Thyroid gland (tissue), 4 donors: ENCODE data around the gene PLD3.

ENCODE experiments used
- POLR2A ChIP-seq, 2 donors: fragments of 450-650 bp; IDR thresholded peaks; one replicate each; pipeline ENCODE4 v1.6.1; 2017; ENCODE audit warnings: antibody characterized with exemption in 2 of 2, mild to moderate bottlenecking in 2 of 2, moderate library complexity in 1 of 2
- TF ChIP-seq, protein P1 (sequence below), 6 experiments: fragments of 200-600 bp in 3 of 6; fragments of 450-650 bp in 3 of 6; sonication (generic) in 3 of 6; IDR thresholded peaks; one replicate each; pipeline ENCODE4 v1.5.1; 2016 to 2019; ENCODE audit warnings: antibody characterized with exemption in 6 of 6, mild to moderate bottlenecking in 2 of 6, inconsistent platforms in 1 of 6, moderate library complexity in 1 of 6

DNA sequence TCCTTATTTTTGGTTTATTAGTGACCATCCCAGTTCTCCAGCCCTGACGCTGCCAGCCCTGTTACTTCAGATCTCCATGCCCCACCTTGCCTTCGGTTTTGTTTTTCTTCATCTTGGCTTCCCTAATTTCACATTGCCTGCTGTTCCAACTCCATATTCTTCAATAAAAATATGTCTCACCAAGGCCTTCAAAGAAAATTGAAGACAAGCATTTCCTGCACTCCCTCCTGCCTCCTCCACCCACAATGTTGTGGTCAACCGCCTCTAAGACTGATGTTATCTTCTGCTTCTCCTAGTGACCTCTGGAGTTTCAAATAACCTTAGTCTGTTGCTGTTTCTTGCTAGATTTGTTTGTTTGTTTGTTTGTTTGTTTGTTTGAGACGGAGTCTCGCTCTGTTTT is 14.6 kb downstream of the PLD3 start:
- TF ChIP-seq, protein P1, sequence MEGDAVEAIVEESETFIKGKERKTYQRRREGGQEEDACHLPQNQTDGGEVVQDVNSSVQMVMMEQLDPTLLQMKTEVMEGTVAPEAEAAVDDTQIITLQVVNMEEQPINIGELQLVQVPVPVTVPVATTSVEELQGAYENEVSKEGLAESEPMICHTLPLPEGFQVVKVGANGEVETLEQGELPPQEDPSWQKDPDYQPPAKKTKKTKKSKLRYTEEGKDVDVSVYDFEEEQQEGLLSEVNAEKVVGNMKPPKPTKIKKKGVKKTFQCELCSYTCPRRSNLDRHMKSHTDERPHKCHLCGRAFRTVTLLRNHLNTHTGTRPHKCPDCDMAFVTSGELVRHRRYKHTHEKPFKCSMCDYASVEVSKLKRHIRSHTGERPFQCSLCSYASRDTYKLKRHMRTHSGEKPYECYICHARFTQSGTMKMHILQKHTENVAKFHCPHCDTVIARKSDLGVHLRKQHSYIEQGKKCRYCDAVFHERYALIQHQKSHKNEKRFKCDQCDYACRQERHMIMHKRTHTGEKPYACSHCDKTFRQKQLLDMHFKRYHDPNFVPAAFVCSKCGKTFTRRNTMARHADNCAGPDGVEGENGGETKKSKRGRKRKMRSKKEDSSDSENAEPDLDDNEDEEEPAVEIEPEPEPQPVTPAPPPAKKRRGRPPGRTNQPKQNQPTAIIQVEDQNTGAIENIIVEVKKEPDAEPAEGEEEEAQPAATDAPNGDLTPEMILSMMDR (IDR thresholded peaks at IDR 0.05), result no peak
- no peak for TF ChIP-seq POLR2A (IDR thresholded peaks at IDR 0.05)
